AG04449 (cell line): ENCODE results near the gene TXNL4A.

Experiments used
- CTCF ChIA-PET: fragments of 350-600 bp; formaldehyde crosslinking; extraction: SDS; loops from one replicate; lab custom pipeline; 2021; ENCODE audit warnings: antibody characterized with exemption; lab: Yijun Ruan, JAX
- POLR2A ChIA-PET: fragments of 400-600, 350-600 bp; formaldehyde crosslinking; extraction: SDS; loops from one replicate; lab custom pipeline; 2020; ENCODE audit warnings: antibody characterized with exemption, inconsistent platforms; lab: Yijun Ruan, JAX
- DNase-seq: peaks from one replicate; pipeline ENCODE4 v3.0.0-alpha.2; 2010; ENCODE audit warnings: low read depth, low spot score
- H3K4me3 ChIP-seq: 2 replicates; pipeline ENCODE4 v1.5.1; 2011; ENCODE audit warnings: low read depth, mild to moderate bottlenecking, control low read depth, low read length
- CTCF ChIP-seq: IDR thresholded peaks from one replicate; pipeline ENCODE4 v1.5.1; 2011; ENCODE audit warnings: mild to moderate bottlenecking, moderate library complexity, low read length, control low read depth, inconsistent platforms; ENCODE audit not compliant: insufficient read depth; ENCODE audit errors: missing control alignments

The TXNL4A gene

DNA sequence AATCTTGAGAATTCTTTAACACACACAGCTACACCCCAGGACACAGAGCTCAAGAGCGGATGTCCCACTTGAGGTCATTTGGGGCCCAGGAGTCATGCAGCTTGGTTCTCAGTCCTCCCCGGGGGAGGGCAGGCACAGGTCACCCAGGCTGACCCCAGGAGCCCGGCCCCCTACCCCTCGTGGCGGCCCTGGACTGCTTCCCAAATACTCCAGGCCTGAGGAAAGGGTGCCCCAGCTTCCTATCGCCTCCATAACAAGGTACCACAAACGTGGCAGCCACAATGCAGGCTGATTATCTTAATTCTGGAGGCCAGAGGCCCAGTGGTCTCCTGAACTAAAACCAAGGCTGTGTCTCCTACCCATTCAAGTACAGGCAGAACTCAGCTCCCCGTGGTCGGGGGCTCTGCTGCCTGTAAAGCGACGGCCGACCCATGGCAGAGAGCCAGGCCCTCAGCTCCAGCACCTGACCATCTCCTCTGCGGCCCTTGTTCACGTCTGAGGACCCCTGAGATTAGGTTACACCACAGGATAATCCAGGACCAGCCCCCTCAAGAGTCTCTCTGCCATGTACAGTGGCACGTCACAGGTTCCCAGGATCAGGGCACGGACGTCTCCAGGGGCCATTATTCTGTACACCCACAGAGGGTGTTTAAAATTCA lies 47.4 kb downstream of the TXNL4A start:
- no peak for DNase-seq
- H3K4me3 ChIP-seq: no peak overlapping the region
- POLR2A ChIA-PET: no interaction called here
- no peak for TF ChIP-seq CTCF
- CTCF ChIA-PET: interaction anchor here (1.3 kb wide), 1 partner anchor 213 kb away, joined by 4 read pairs; no protein-coding TSS in a partner anchor

GRCh38 chr18:79940126-79940813 lies 48.1 kb downstream of the TXNL4A start:
- no peak for DNase-seq
- POLR2A ChIA-PET: no interaction called here
- TF ChIP-seq CTCF: no peak
- CTCF ChIA-PET: interaction anchor here (1.3 kb wide), 2 partner anchors 14 to 214 kb away, joined by 4 to 6 read pairs; no protein-coding TSS in a partner anchor
- H3K4me3 ChIP-seq: no peak overlapping the region

DNA sequence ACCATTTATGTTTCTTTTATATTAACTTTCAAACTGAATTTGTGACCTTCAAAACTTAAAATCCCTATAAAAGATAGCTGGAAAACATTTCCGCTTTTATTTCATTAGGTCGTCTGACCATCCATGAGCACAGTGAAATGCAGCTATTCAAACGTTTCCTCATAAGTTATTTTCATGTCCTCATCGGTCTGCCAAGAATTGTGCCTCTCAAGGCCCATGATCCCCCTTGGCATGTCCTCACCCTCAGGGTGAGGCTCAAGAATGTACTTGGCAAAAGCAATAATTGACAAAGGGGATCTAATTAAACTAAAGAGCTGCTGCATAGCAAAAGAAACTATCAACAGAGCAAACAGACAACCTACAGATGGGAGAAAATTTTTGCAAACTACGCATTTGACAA lies 49.3 kb downstream of the TXNL4A start:
- no peak for DNase-seq
- POLR2A ChIA-PET: no interaction called here
- no peak overlapping the region for H3K4me3 ChIP-seq
- no peak for TF ChIP-seq CTCF
- CTCF ChIA-PET: interaction anchor here (1.3 kb wide), 1 partner anchor 13 kb away, joined by 6 read pairs; no protein-coding TSS in a partner anchor

DNA sequence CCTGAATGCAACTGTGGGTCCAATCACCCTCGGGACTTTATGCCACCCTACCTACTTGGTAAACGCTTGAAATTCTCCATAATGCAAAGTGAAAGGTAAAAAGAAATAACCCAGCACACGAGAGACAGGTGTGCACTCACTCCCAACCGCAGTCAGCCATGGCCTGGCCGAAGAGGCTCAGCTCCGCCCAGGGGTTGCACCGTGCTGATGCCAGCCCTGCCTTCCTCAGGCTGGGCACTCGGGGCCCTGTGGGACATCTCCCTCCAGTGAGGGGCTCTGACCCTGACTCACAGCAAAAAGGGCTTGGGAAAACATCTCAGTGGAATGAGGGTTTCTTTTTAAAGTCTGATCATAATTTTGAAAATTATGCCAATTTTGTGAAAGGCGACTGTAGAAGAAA lies 50.2 kb downstream of the TXNL4A start:
- no peak for DNase-seq
- no peak overlapping the region for H3K4me3 ChIP-seq
- POLR2A ChIA-PET: no interaction called here
- CTCF ChIA-PET: no interaction called here
- no peak for TF ChIP-seq CTCF

DNA sequence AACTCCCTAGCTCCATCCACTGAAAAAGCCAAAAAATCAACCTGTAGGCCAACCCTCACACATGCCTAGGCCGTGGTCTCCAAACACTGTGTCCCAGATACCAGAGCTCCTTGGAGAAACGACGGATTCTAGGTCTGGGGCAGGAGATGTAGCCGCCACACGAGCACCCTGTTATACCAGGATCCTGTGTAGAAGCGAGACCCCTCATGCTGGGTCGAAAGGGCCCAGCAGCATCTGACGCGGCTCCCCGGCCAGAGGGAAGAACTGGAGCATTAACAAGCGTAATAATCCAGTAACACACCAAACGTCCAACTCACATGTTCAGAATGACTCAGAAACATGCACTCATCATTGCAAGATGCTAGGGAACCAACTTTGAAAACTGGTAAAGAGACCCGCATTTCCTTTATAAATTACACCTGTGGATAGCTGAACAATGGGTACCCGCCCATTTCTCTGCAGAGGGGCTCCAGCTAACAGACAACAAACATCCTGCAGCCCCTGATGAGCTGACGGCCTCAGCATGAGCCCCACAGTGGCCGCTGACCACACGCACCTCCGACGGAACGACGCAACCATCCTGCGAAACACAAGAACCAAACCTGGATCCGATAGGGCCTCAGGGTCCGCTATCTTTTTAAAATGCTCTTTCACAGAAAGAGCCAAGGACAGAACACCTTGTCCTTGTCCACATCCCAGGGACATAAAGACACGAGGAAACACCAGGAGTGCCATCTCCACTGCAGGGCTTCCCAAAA lies 51.1 kb downstream of the TXNL4A start:
- no peak for TF ChIP-seq CTCF
- ChIA-PET POLR2A (no interaction called here), CTCF (interaction anchor here (0.6 kb wide), 1 partner anchor 30 kb away, joined by 3 read pairs; no protein-coding TSS in a partner anchor)

GRCh38 chr18:79936641-79937040 lies 51.7 kb downstream of the TXNL4A start:
- POLR2A ChIA-PET: no interaction called here
- no peak for TF ChIP-seq CTCF
- DNase-seq: no peak
- no peak overlapping the region for H3K4me3 ChIP-seq
- CTCF ChIA-PET: no interaction called here

More for the DNA sequence above, 51.1 kb downstream of the TXNL4A start:
- H3K4me3 ChIP-seq: no peak overlapping the region
- DNase-seq: no peak
